ENCODE data around the gene RNF168.

- TF ChIP-seq CTCF (optimal IDR thresholded peaks at IDR 0.05 in 1 of 3, IDR thresholded peaks at IDR 0.05 in 1 of 3, conservative IDR thresholded peaks at IDR 0.05 in 1 of 3; ENCODE audit: extremely low read depth in 1 of 3, insufficient read depth in 2 of 3, low read length in 3 of 3) (no peak), EZH2 (IDR thresholded peaks at IDR 0.05; ENCODE audit: low read length) (no peak)
Observed at GRCh38 chr3:196463478-196463756, 40.2 kb downstream of the RNF168 start.
